HG02678 (cell line): Measurements from ENCODE around the gene COL3A1.

Source experiments
- ATAC-seq: cut with Tn5 transposase; IDR thresholded peaks from one replicate; pipeline ENCODE4 v1.9.1; 2021; ENCODE audit warnings: mild to moderate bottlenecking, moderate library complexity; ENCODE audit not compliant: unreplicated experiment

Gene COL3A1

GRCh38 chr2:189014449-189015138, 40.4 kb downstream of the COL3A1 start:
- ATAC-seq: no peak

GRCh38 chr2:189015359-189015758, 41.2 kb downstream of the COL3A1 start:
- ATAC-seq: no peak

DNA sequence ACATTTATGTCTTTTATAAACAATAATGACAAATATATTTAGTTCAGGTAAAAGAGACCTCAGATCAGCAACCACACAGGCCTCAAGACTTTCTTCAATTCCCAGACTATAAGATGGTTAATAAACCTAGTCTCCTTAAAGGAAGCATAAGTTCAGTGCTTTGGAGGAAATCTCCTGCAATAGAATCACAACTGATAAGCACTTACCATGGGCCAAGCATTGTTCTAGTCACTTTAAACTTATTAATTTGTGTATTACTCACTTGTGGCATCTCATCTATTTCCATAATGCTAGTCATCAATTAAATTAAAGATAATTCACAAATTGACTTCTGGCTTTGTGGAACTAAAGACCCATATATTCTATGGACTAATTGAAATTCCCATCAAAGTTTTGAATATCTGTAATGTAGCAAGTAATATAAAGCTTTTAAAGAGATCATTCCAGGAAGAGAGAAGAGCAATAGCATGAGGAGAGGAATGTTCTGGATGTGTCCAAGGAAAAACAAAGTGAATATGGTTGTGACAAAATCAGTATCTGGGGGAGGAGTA, 42.2 kb downstream of the COL3A1 start:
- ATAC-seq: no peak

GRCh38 chr2:189018631-189019030, 44.5 kb downstream of the COL3A1 start:
- no peak for ATAC-seq

- no peak for ATAC-seq
Measured at GRCh38 chr2:189020179-189020578, 46.0 kb downstream of the COL3A1 start.

GRCh38 chr2:189022053-189022481, 47.9 kb downstream of the COL3A1 start:
- no peak for ATAC-seq

- ATAC-seq: no peak
Measured at GRCh38 chr2:189022492-189022891, 48.3 kb downstream of the COL3A1 start.

DNA sequence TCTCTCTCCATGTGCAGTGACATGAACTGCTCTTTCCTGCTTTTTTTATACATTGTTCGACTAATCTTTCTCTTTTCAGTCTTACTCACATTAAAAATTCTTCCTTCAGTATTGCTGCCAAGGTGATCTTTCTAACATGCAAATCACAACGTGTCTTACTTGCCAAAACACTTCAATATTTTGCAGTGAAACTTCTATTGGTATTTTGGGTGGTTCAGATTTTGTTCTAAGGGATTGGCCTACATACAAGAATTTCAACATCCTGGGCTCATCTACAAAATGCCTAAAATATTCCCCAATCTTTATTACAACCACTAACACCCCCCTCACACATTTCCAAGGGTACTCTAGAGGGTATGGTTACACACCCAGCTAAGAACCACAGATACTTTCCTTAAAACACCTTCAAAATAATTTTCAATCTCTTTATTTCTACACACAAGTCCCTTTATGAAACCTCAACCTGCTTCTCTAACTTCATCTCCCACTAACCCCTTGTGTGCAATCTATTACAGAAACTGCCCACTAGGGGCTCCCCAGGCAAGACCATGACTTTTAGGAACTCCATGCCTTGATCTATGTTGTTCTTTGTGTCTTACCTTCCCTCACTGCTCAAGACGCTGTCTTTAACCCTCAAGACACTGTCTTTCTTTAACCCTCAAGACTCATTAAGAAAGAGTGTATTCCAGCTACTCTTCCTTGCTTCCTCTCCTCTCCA, 50.9 kb downstream of the COL3A1 start:
- peak; percentile 63 for ATAC-seq

DNA sequence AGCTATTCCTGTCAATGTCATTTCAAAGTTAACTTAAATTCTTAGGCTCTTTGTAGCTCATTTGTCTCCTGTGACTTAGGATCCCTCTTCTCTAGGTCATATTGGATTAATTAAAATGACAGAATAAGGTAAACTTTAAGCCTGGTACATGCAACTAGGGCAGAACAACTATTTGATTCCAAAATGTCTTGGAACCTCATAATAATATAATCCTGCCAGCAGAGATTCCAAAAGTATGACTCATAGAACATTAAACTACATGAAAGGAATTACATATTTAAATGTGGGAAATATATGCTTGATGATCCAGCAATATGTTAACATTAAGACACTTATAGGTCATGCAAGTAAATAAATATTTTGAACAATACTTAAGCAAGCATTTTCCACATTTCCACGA, 63.3 kb downstream of the COL3A1 start:
- ATAC-seq: no peak

DNA sequence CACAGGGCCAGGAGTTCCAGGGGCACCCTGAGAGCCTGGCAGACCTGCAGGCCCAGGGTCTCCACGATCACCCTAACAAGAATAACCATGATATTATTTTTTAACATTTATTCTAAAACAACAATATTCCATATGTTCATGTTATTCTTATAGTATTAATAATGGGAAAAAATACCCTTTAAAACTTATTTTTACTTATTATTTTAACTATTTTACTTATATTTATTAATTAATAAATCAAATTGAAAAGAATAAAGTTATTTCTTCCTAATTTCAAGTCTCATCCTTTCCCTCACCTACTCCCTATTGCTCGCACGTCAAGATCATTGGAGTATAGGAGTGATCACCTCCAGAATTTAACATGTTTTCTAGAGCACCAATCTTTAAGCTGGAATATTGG, 71.7 kb downstream of the COL3A1 start:
- no peak for ATAC-seq

- no peak for ATAC-seq
Measured at GRCh38 chr2:189046320-189046719, 72.1 kb downstream of the COL3A1 start.

GRCh38 chr2:189047171-189047888, 73.2 kb downstream of the COL3A1 start:
- no peak for ATAC-seq

DNA sequence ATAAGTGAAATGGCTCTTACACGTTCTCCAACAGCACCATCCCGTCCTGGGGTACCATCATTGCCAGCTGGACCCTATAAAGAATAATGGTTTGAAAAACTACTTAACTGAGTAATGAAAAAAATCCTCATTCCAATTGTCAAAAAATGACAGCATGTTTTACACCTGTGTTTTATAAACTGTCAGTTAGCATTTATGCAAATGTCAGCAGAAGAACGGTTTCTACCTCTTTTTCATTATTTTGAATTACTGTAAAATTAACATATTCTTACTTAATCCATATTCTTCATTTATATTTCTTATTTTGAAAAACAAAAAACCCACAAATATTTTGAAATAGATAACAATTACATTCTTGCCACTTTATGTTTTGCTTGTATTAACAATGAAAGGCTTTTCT, 74.0 kb downstream of the COL3A1 start:
- no peak for ATAC-seq

GRCh38 chr2:189049709-189050164, 75.6 kb downstream of the COL3A1 start:
- ATAC-seq: no peak

- ATAC-seq: no peak
Measured at GRCh38 chr2:189050165-189050712, 76.1 kb downstream of the COL3A1 start.

GRCh38 chr2:189056200-189057106, 82.3 kb downstream of the COL3A1 start:
- no peak for ATAC-seq

DNA sequence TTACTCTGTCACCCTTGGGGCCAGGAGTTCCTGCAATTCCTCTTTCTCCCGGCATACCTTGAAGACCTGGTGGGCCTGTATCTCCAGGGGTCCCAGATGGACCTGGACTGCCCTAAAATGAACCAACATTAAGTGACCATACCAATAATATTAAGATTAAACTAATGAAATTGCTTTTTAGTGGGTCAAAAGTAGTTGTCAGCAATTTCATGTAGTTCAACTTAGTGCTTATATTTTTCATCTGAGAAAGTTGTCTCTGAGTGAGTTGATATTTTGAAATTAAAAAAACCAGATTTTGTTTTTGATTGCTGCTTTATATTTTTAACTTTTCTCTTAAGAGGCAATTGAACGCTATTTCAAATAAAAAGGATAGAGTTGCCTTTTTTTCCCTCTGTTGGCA, 83.1 kb downstream of the COL3A1 start:
- no peak for ATAC-seq

GRCh38 chr2:189060096-189060642, 86.0 kb downstream of the COL3A1 start:
- no peak for ATAC-seq
